ENCODE data around the gene PROM1. TPM values are rescaled to one million over a fixed set of nuclear protein-coding genes. Genes with fewer than 3 reads are reported as not detected.

Gene PROM1
- total and polyA plus RNA-seq, 2 of the 13 experiments (the other 11 are each of a cell fraction or from before 2014, with no cell fraction given), result 3.9 to 16.4 TPM

DNA sequence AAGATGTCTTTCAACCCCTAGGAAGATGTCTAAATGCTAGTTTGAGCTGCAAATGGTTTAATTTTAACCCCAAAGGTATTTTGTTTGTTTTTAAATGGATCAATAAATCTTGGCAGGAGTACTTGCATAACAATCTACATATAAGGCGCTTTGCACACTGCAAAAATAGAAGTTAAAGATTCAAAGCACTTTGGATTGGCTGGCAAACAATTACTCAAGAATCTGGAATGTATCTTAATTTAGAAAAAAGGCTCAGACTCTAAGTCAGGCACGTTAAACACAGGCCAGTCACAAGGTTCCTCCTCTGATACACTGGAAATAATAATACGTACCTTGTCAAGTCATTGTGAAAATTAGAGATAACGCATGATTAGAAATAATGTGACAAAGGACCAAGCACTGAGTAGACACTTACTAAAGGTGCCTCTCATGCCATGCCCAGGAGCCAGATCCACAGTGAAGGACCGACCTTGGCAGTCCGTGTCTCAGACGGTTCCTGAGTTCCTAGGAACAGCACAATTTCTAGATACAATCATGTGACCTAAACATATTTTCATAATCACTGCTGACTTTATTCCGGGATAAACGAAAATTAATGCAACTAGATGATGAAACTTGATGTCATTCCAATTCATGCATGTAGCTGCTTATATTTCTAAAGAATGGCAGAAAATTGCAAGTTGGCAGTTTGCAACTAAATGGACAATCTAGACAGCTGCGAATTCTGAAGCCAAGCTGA lies 49.6 kb downstream of the PROM1 start (continued):
- TF ChIP-seq, protein P1, sequence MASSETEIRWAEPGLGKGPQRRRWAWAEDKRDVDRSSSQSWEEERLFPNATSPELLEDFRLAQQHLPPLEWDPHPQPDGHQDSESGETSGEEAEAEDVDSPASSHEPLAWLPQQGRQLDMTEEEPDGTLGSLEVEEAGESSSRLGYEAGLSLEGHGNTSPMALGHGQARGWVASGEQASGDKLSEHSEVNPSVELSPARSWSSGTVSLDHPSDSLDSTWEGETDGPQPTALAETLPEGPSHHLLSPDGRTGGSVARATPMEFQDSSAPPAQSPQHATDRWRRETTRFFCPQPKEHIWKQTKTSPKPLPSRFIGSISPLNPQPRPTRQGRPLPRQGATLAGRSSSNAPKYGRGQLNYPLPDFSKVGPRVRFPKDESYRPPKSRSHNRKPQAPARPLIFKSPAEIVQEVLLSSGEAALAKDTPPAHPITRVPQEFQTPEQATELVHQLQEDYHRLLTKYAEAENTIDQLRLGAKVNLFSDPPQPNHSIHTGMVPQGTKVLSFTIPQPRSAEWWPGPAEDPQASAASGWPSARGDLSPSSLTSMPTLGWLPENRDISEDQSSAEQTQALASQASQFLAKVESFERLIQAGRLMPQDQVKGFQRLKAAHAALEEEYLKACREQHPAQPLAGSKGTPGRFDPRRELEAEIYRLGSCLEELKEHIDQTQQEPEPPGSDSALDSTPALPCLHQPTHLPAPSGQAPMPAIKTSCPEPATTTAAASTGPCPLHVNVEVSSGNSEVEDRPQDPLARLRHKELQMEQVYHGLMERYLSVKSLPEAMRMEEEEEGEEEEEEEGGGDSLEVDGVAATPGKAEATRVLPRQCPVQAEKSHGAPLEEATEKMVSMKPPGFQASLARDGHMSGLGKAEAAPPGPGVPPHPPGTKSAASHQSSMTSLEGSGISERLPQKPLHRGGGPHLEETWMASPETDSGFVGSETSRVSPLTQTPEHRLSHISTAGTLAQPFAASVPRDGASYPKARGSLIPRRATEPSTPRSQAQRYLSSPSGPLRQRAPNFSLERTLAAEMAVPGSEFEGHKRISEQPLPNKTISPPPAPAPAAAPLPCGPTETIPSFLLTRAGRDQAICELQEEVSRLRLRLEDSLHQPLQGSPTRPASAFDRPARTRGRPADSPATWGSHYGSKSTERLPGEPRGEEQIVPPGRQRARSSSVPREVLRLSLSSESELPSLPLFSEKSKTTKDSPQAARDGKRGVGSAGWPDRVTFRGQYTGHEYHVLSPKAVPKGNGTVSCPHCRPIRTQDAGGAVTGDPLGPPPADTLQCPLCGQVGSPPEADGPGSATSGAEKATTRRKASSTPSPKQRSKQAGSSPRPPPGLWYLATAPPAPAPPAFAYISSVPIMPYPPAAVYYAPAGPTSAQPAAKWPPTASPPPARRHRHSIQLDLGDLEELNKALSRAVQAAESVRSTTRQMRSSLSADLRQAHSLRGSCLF (CRISPR knock-in tag; IDR thresholded peaks at IDR 0.05; ENCODE audit: borderline replicate concordance), result no peak
- no peak for TF ChIP-seq ZNF263 (CRISPR knock-in tag; IDR thresholded peaks at IDR 0.05)
- peak; percentile 59; the same call in 1 of the 2 replicates for TF ChIP-seq FOXJ3 (CRISPR knock-in tag; IDR thresholded peaks at IDR 0.05; ENCODE audit: borderline replicate concordance)
- TF ChIP-seq NR2F1 (CRISPR knock-in tag; IDR thresholded peaks at IDR 0.05), result no peak
- no peak for TF ChIP-seq THYN1 (CRISPR knock-in tag; IDR thresholded peaks at IDR 0.05; ENCODE audit: borderline replicate concordance, low read depth)
- TF ChIP-seq HDAC1 (CRISPR knock-in tag; IDR thresholded peaks at IDR 0.05), result peak; percentile 52; the same call in 1 of the 2 replicates
- peak; percentile 61; the same call in 1 of the 2 replicates for TF ChIP-seq JUN (CRISPR knock-in tag; IDR thresholded peaks at IDR 0.05)
- TF ChIP-seq TSC22D2 (CRISPR knock-in tag; IDR thresholded peaks at IDR 0.05; ENCODE audit: borderline replicate concordance), result no peak
- TF ChIP-seq, protein P2, sequence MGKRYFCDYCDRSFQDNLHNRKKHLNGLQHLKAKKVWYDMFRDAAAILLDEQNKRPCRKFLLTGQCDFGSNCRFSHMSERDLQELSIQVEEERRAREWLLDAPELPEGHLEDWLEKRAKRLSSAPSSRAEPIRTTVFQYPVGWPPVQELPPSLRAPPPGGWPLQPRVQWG (CRISPR knock-in tag; IDR thresholded peaks at IDR 0.05; ENCODE audit: borderline replicate concordance, low read depth), result no peak
- TF ChIP-seq TOE1 (CRISPR knock-in tag; IDR thresholded peaks at IDR 0.05), result no peak
- 0 out of 2 replicates have a peak, but pooled peaks have one; percentile 32 for TF ChIP-seq SIX4 (CRISPR knock-in tag; IDR thresholded peaks at IDR 0.05)
- TF ChIP-seq ZSCAN12 (CRISPR knock-in tag; IDR thresholded peaks at IDR 0.05), result no peak
- TF ChIP-seq ERF (CRISPR knock-in tag; IDR thresholded peaks at IDR 0.05), result 0 out of 2 replicates have a peak, but pooled peaks have one; percentile 63
- TF ChIP-seq, protein P3, sequence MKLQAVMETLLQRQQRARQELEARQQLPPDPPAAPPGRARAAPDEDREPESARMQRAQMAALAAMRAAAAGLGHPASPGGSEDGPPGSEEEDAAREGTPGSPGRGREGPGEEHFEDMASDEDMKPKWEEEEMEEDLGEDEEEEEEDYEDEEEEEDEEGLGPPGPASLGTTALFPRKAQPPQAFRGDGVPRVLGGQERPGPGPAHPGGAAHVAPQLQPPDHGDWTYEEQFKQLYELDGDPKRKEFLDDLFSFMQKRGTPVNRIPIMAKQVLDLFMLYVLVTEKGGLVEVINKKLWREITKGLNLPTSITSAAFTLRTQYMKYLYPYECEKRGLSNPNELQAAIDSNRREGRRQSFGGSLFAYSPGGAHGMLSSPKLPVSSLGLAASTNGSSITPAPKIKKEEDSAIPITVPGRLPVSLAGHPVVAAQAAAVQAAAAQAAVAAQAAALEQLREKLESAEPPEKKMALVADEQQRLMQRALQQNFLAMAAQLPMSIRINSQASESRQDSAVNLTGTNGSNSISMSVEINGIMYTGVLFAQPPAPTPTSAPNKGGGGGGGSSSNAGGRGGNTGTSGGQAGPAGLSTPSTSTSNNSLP (IDR thresholded peaks at IDR 0.05; ENCODE audit: low read depth, low read length), result peak; percentile 77
- peak; percentile 36; the same call in 1 of the 2 replicates for TF ChIP-seq KAT2B (IDR thresholded peaks at IDR 0.05; ENCODE audit: borderline replicate concordance, low read depth, low read length)
- no peak for TF ChIP-seq ZSCAN22 (CRISPR knock-in tag; IDR thresholded peaks at IDR 0.05)
- TF ChIP-seq, protein P4, sequence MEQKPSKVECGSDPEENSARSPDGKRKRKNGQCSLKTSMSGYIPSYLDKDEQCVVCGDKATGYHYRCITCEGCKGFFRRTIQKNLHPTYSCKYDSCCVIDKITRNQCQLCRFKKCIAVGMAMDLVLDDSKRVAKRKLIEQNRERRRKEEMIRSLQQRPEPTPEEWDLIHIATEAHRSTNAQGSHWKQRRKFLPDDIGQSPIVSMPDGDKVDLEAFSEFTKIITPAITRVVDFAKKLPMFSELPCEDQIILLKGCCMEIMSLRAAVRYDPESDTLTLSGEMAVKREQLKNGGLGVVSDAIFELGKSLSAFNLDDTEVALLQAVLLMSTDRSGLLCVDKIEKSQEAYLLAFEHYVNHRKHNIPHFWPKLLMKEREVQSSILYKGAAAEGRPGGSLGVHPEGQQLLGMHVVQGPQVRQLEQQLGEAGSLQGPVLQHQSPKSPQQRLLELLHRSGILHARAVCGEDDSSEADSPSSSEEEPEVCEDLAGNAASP (CRISPR knock-in tag; IDR thresholded peaks at IDR 0.05; ENCODE audit: borderline replicate concordance), result peak; percentile 40; the same call in 1 of the 2 replicates
- peak; percentile 96; the same call in 1 of the 2 replicates for TF ChIP-seq MTF1 (CRISPR knock-in tag; IDR thresholded peaks at IDR 0.05)
- TF ChIP-seq, protein P5, sequence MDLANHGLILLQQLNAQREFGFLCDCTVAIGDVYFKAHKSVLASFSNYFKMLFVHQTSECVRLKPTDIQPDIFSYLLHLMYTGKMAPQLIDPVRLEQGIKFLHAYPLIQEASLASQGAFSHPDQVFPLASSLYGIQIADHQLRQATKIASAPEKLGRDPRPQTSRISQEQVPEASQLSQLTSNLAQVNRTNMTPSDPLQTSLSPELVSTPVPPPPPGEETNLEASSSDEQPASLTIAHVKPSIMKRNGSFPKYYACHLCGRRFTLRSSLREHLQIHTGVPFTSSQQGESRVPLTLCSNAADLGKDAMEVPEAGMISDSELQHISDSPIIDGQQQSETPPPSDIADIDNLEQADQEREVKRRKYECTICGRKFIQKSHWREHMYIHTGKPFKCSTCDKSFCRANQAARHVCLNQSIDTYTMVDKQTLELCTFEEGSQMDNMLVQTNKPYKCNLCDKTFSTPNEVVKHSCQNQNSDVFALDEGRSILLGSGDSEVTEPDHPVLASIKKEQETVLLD (CRISPR knock-in tag; IDR thresholded peaks at IDR 0.05; ENCODE audit: low read depth), result no peak

All from HepG2 (cell line).